Activated naive CD8-positive, alpha-beta T cell treated with anti-CD3 and anti-CD28 coated beads, Interleukin-2, amount 50 U/mL, for 24 hours (primary cell): ENCODE data around the gene GTF2IRD1.
"Not testable (repeated sequence)": the region's sequence is repeated elsewhere in the genome, so short reads cannot be mapped to it uniquely, and the experiment has no call there.

Experiments used
- ATAC-seq: fragments of 150-1000 bp; cut with Tn5 transposase; one replicate; pipeline ENCODE4 v1.10.0; 2021
- DNase-seq: peaks from one replicate; pipeline ENCODE4 v3.0.0; 2021
- H3K27ac Mint-ChIP-seq: one replicate; pipeline ENCODE4 v1.8.0; 2021; ENCODE audit warnings: mild to moderate bottlenecking, mixed read lengths
- H3K27me3 Mint-ChIP-seq: one replicate; pipeline ENCODE4 v1.8.0; 2021; ENCODE audit warnings: mixed read lengths
- H3K36me3 Mint-ChIP-seq: one replicate; pipeline ENCODE4 v1.8.0; 2021; ENCODE audit warnings: low read depth, mixed read lengths
- H3K4me1 Mint-ChIP-seq: one replicate; pipeline ENCODE4 v1.8.0; 2021; ENCODE audit warnings: mixed read lengths
- H3K4me3 Mint-ChIP-seq: one replicate; pipeline ENCODE4 v1.8.0; 2021; ENCODE audit warnings: mild to moderate bottlenecking, moderate library complexity, mixed read lengths
- H3K9me3 Mint-ChIP-seq: one replicate; pipeline ENCODE4 v1.8.0; 2021; ENCODE audit warnings: mixed read lengths

GTF2IRD1 gene

GRCh38 chr7:74519395-74519794, 65.7 kb downstream of the GTF2IRD1 start:
- Mint-ChIP-seq H3K4me1 (no peaks in the 10 kb centered on the region), H3K36me3 (peaks cover 6% of the 10 kb centered on the region), H3K9me3 (no peaks in the 10 kb centered on the region), H3K27me3 (no peaks in the 10 kb centered on the region), H3K27ac (no peak overlapping the region), H3K4me3 (no peak overlapping the region)
- DNase-seq (no peak), ATAC-seq (no peak)

DNA sequence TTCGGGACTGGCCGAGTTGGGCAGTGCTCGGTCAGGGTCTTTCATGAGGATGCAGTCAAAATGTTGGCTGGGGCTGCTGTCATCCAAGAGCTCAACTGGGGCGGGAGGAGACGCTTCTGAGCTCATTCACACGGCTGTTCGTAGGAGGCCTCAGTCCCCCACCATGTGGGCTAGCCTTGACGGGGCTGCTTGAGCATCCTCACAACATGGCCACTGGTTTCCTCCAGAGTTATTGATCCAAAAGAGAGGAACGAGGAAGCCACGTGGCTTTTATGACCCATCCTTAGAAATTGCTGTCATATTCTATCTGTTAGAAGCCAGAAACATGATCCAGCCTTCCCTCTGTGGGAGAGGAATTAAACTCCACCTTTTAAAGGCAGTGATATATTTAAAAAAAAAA, 68.1 kb downstream of the GTF2IRD1 start:
- DNase-seq = no peak
- Mint-ChIP-seq H3K27me3 (no peaks in the 10 kb centered on the region), H3K9me3 (no peaks in the 10 kb centered on the region), H3K4me3 (no peak overlapping the region), H3K36me3 (peaks cover 6% of the 10 kb centered on the region), H3K27ac (no peak overlapping the region), H3K4me1 (no peaks in the 10 kb centered on the region)
- ATAC-seq = no peak

DNA sequence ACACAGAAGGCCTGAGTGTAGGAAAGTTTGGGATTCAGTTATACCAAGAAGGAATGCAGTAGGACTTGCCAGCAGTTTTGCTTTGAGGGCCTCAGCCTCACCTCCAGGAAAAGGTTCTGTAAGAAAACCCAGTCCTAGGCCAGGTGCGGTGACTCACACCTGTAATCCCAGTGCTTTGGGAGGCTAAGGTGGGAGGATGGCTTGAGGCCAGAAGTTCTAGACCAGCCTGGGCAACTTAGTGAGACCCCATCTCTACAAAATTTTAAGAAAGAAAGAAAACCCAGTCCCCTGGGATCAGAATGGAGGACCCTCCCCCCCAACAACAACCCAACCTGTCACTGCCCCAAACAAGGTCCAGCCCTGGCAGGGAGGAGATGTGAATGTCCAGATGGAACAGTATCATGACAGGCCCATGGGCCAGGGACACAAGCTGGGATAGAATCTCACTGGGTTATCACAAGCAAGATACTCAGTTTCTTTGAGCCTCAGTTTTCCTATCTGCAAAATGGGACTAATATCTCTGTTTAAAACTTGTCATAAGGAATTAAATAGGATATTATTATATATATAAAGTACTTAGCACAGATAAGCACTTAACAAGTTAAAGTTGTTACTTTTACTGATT, 68.7 kb downstream of the GTF2IRD1 start:
- Mint-ChIP-seq H3K36me3 (peaks cover 6% of the 10 kb centered on the region), H3K9me3 (no peaks in the 10 kb centered on the region), H3K4me1 (no peaks in the 10 kb centered on the region), H3K27ac (no peak overlapping the region), H3K27me3 (no peaks in the 10 kb centered on the region), H3K4me3 (no peak overlapping the region)
- DNase-seq (no peak), ATAC-seq (no peak)

GRCh38 chr7:74523015-74523414, 69.3 kb downstream of the GTF2IRD1 start:
- H3K4me3 Mint-ChIP-seq = no peak overlapping the region
- no peak for ATAC-seq
- peaks cover 6% of the 10 kb centered on the region for H3K36me3 Mint-ChIP-seq
- H3K9me3 Mint-ChIP-seq = no peaks in the 10 kb centered on the region
- no peak for DNase-seq
- no peaks in the 10 kb centered on the region for H3K27me3 Mint-ChIP-seq
- no peaks in the 10 kb centered on the region for H3K4me1 Mint-ChIP-seq
- H3K27ac Mint-ChIP-seq = no peak overlapping the region

GRCh38 chr7:74525140-74525539, 71.4 kb downstream of the GTF2IRD1 start:
- ATAC-seq = no peak
- Mint-ChIP-seq H3K9me3 (no peaks in the 10 kb centered on the region), H3K36me3 (peaks cover 6% of the 10 kb centered on the region), H3K4me3 (no peak overlapping the region), H3K27ac (no peak overlapping the region), H3K27me3 (no peaks in the 10 kb centered on the region), H3K4me1 (no peaks in the 10 kb centered on the region)
- no peak for DNase-seq

DNA sequence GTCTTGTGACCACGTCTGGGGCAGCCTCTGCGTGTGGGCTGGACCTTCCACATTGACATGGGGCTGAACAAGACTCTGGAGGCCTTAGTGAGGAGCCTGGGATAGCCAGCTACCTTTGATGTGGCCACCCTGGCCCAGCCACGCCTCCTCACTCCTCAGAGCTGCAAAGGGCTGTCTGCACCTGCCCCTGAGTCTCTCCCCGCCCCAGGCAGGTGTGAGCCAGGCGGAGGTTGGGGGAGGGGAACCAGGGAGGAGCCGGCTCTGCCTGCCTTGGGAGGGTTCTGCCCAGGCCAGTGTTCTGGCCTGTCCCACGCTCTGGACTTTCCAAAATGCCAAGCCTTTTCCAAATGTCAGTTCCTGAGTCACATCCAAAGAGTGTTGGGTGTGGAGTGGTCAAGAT, 72.2 kb downstream of the GTF2IRD1 start:
- no peaks in the 10 kb centered on the region for H3K9me3 Mint-ChIP-seq
- H3K4me1 Mint-ChIP-seq = no peaks in the 10 kb centered on the region
- H3K27me3 Mint-ChIP-seq = no peaks in the 10 kb centered on the region
- no peak overlapping the region for H3K4me3 Mint-ChIP-seq
- ATAC-seq (no peak), DNase-seq (no peak)
- peaks cover 5% of the 10 kb centered on the region for H3K36me3 Mint-ChIP-seq
- no peak overlapping the region for H3K27ac Mint-ChIP-seq

- ATAC-seq (peak; percentile 8), DNase-seq (no peak)
- Mint-ChIP-seq H3K4me3 (no peak overlapping the region), H3K4me1 (no peaks in the 10 kb centered on the region), H3K27ac (no peak overlapping the region), H3K36me3 (no peaks in the 10 kb centered on the region), H3K27me3 (no peaks in the 10 kb centered on the region), H3K9me3 (no peaks in the 10 kb centered on the region)
Measured at GRCh38 chr7:74526780-74527179, 73.1 kb downstream of the GTF2IRD1 start.

DNA sequence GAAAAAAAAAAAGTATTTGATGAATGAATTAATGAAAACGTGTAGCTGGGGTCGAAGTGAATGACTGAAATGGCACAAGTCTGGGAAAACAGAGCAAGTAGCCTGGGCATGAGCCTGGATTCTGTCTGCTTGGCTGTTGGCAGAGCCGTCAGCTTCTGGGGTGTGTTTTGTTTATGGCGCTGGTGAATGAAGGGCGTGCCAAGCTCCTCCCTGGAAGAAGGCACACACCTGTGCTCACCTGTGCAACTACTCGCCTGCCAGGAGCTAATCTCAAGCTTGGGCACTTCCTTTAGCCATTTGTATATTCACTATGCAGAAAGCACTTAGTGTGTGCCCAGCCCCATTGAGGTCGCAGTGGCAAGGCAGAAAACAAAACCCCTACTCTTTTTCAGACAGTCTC, 74.1 kb downstream of the GTF2IRD1 start:
- Mint-ChIP-seq H3K36me3 (no peaks in the 10 kb centered on the region), H3K9me3 (no peaks in the 10 kb centered on the region), H3K27me3 (no peaks in the 10 kb centered on the region), H3K4me1 (no peaks in the 10 kb centered on the region), H3K27ac (no peak overlapping the region), H3K4me3 (no peak overlapping the region)
- ATAC-seq (no peak), DNase-seq (no peak)

DNA sequence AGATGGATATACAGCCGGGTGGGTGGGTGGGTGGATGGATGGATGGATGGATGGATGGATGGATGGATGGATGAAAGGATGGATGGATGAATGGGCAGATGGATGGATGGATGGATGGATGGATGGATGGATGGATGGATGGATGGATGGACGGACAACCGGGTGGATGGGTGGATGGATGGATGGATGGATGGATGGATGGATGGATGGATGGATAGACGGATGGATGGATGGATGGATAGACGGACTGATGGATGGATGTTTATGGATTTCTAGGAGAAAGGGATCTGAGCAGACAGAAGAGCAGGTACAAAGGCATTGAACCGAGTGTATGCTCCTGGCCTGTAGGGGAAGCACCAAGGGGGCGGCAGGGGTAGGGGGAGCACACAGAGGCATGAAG, 75.1 kb downstream of the GTF2IRD1 start:
- not testable (repeated sequence) for H3K9me3 Mint-ChIP-seq, H3K27me3 Mint-ChIP-seq, ATAC-seq, H3K27ac Mint-ChIP-seq, DNase-seq, H3K4me1 Mint-ChIP-seq, H3K36me3 Mint-ChIP-seq, H3K4me3 Mint-ChIP-seq

- Mint-ChIP-seq H3K4me3 (no peak overlapping the region), H3K27ac (no peak overlapping the region), H3K36me3 (no peaks in the 10 kb centered on the region), H3K27me3 (no peaks in the 10 kb centered on the region), H3K9me3 (no peaks in the 10 kb centered on the region), H3K4me1 (no peaks in the 10 kb centered on the region)
- no peak for ATAC-seq
- DNase-seq = no peak
Measured at GRCh38 chr7:74535951-74536356, 82.2 kb downstream of the GTF2IRD1 start.

GRCh38 chr7:74541937-74542336, 88.2 kb downstream of the GTF2IRD1 start:
- H3K4me1 Mint-ChIP-seq, H3K36me3 Mint-ChIP-seq, H3K9me3 Mint-ChIP-seq, DNase-seq, H3K4me3 Mint-ChIP-seq, H3K27me3 Mint-ChIP-seq, ATAC-seq, H3K27ac Mint-ChIP-seq: not testable (repeated sequence)

- H3K27me3 Mint-ChIP-seq = no peaks in the 10 kb centered on the region
- H3K27ac Mint-ChIP-seq = no peak overlapping the region
- H3K4me1 Mint-ChIP-seq = no peaks in the 10 kb centered on the region
- H3K36me3 Mint-ChIP-seq = peaks cover 2% of the 10 kb centered on the region
- ATAC-seq = no peak
- DNase-seq = no peak
- H3K9me3 Mint-ChIP-seq = no peaks in the 10 kb centered on the region
- H3K4me3 Mint-ChIP-seq = no peak overlapping the region
Measured at GRCh38 chr7:74542558-74543117, 88.9 kb downstream of the GTF2IRD1 start.

GRCh38 chr7:74544706-74545469, 91.2 kb downstream of the GTF2IRD1 start:
- DNase-seq (peak; percentile 38), ATAC-seq (peak; percentile 40)
- Mint-ChIP-seq H3K27ac (no peak overlapping the region), H3K4me1 (no peaks in the 10 kb centered on the region), H3K9me3 (no peaks in the 10 kb centered on the region), H3K27me3 (no peaks in the 10 kb centered on the region), H3K36me3 (peaks cover 2% of the 10 kb centered on the region), H3K4me3 (no peak overlapping the region)

DNA sequence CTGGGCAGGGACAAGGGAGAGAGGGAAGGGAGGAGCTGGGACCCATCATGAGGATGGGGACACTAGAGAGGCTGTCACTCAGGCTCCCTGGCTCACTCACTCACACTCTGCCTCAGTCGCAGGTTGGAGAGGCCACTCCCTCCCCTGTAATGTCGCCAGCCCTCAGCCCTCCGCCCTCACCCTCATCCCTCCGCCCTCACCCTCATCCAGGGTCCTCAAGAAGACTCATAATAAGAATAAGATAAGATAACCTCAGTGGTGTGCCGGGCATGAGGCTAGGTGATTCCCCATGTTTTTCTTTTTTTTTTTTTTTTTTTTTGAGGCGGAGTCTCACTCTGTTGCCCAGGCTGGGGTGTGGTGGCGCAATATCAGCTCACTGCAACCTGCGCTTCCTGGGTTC, 92.2 kb downstream of the GTF2IRD1 start:
- Mint-ChIP-seq H3K9me3 (no peaks in the 10 kb centered on the region), H3K27me3 (no peaks in the 10 kb centered on the region), H3K4me1 (no peaks in the 10 kb centered on the region), H3K36me3 (peaks cover 2% of the 10 kb centered on the region), H3K4me3 (no peak overlapping the region), H3K27ac (no peak overlapping the region)
- ATAC-seq = no peak
- DNase-seq = no peak

DNA sequence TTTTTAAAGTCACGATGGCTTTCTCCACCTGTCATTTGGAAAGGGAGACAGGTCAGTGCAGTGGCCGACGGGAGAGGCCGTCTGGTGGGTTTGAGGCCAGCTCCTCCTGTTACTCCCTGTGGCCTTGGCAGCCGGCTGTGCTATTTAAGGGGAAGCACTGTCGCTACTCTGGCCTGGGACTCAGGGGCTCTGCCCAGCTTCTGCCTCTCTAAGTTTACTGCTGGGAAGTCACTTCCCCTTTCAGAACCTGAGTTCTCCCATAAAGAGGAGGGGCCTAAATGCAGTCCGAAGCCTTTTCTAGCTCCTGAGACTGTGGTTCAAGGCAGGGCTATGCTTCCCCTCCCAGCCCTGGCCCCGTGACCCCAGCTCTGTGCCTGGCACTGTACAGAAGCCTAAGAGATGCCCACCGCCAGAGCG, 99.9 kb downstream of the GTF2IRD1 start:
- not testable (repeated sequence) for H3K9me3 Mint-ChIP-seq, DNase-seq, H3K36me3 Mint-ChIP-seq, H3K27ac Mint-ChIP-seq, H3K4me3 Mint-ChIP-seq, ATAC-seq, H3K4me1 Mint-ChIP-seq, H3K27me3 Mint-ChIP-seq
